Measurements from ENCODE around the gene DHX40. TPM values are rescaled to one million over a fixed set of nuclear protein-coding genes. Genes with fewer than 3 reads are reported as not detected.

The DHX40 gene
- total and polyA plus RNA-seq, 2 of the 8 experiments (the other 6 are each of a cell fraction or from before 2014, with no cell fraction given): 13.5 to 28.3 TPM

- TF ChIP-seq CHD7 (IDR thresholded peaks at IDR 0.05; ENCODE audit: insufficient replicate concordance, low read length) (no peak), BRCA1 (IDR thresholded peaks at IDR 0.05; ENCODE audit: low read depth, low read length) (no peak), RAD21 (IDR thresholded peaks at IDR 0.05 in 1 of 2, conservative IDR thresholded peaks at IDR 0.05 in 1 of 2; ENCODE audit: low read depth in 2 of 2, low read length in 2 of 2) (no peak), GTF2F1 (IDR thresholded peaks at IDR 0.05; ENCODE audit: borderline replicate concordance, low read depth, low read length) (no peak), JUN (IDR thresholded peaks at IDR 0.05; ENCODE audit: low read depth, low read length) (no peak), BCL11A (IDR thresholded peaks at IDR 0.05; ENCODE audit: low read depth in 2 of 2, low read length in 2 of 2) (no peak), RXRA (IDR thresholded peaks at IDR 0.05; ENCODE audit: insufficient read depth, low read depth, low read length) (no peak)
Measured at GRCh38 chr17:59623151-59623550, 57.7 kb downstream of the DHX40 start (continued).
